ENCODE data around the gene CAMSAP2.
"Not testable (repeated sequence)": the region's sequence is repeated elsewhere in the genome, so short reads cannot be mapped to it uniquely, and the experiment has no call there.

The CAMSAP2 gene

DNA sequence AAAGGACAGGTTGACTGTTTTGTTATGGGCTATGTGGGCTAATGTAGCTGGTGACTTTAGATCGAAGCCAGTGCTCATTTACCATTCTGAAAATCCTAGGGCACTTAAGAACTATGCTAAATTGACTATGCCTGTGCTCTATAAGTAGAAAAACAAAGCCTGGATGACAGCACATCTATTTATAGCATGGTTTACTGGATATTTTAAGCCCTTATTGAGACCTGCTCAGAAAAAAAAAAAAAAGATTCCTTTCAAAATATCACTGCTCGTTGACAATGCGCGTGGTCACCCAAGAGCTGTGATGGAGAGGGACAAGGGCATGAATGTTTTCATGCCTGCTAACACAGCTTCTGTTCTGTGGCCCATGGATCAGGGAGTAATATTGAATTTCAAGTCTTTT is 48.1 kb downstream of the CAMSAP2 start:
- no peak for DNase-seq

DNA sequence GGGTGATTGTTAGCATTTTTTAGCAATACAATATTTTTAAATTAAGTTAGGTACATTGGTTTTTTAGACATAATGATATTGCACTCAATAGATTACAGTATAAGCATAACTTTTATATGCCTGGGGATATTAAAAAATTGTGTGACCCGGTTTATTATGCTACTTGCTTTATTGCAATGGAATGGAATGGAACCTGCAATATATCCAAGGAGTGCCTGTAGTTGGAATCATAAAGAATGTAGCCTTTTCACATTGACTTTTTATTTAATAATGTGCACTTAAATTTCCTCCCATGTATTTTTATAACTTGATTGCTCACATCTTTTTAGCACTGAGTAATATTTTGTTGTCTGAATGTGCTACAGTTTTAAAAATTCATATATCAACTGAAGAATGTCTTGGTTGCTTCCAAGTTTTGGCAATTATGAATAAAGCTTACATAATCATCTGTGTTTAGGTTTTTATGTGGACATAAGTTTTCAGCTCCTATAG is 49.2 kb downstream of the CAMSAP2 start:
- no peak for DNase-seq

DNA sequence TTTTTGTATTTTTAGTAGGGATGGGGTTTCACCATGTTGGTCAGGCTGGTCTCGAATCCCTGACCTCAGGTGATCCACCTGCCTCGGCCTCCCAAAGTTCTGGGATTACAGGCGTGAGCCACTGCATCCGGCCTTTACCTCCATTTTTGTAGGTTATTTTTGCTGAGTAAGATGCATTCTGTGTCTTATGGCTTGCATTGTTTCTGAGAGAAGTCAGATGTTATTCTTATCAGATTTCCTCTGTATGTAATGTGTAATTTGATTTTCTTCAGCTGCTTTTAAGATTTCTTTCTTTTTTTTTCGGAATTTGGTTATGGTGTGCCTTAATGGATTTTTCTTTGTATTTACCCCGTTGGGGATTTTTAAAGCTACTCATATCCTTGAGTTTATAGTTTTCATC is 52.3 kb downstream of the CAMSAP2 start:
- not testable (repeated sequence) for DNase-seq

DNA sequence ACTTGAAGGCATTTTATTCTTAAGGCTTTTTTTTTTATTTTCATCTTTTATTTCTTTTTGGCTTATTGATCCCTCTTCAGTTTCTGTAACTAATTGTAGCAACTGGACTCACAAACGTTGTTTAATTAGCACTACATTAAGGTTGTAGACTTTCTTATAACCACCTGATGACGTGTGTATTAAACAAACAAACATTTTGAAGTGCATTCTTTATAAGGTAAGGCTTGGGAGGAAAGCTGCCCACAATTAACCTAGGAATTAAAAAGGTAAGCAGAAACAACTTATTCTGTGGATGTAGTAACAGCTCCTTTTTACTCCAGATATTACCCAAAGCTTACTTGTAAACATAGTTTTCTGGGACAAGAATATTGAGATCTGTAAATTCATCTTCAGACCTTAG is 55.0 kb downstream of the CAMSAP2 start:
- DNase-seq = no peak

DNA sequence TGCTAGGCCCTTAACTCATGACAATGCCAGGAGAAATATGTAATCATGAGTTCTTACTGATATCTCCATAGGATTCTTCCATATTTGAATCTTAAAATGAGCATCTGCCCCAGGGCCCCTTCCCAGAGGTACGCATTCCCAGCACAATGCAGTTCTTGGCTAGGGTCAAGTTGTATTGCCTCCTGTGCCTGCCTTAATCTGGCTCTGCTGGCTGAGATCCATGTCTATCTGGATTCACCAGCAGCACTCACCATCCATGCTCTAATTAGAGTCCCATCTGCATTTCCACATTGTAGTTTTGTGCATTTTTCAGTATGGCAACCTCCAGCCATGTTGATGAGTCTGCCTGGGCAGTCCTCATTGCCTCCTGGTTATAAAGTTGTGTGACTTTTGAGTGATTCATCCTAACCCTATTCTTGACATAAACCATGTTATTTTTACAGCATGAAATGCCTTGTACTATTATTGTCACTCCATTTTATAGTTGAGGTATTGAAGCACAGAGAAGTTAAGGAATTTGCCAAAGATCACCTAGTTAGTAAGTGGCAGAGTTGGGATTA is 55.9 kb downstream of the CAMSAP2 start:
- DNase-seq = no peak

DNA sequence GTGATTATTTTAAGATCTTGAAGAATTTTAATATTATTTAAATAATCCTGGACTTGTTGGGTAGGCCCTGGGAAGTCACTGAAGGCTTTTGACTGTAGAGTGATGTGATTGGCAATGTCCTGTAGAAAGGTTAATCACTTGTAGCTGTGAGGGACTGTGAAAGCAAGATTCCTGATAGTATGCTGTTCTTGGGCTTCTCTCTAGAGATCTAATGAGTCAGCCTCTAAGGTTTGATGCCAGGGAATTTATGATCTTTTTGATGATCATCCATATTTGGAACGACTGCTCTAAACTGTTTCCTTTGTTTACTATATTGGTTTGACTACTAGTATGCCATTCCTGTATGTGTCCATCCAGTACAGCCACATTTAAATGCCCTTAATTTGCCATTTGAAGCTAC is 56.5 kb downstream of the CAMSAP2 start:
- no peak for DNase-seq

DNA sequence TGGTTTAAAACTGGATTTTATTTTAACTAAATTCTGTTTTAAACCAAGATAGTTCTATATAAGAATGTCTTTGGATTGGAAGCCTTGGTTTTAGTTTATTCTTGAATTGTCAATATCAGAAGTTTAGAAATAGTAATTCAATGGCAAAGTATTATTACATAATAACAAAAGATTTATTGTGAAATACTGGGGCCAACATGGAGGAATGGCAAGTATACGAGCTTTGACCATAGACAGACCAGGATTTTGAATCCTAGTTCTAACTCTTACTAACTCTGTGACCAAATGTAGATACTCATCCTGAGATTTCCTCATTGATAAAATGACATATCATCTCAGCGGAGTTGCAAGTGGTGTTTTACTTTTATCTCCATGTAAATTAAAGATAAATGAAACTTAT is 63.3 kb downstream of the CAMSAP2 start:
- no peak for DNase-seq

DNA sequence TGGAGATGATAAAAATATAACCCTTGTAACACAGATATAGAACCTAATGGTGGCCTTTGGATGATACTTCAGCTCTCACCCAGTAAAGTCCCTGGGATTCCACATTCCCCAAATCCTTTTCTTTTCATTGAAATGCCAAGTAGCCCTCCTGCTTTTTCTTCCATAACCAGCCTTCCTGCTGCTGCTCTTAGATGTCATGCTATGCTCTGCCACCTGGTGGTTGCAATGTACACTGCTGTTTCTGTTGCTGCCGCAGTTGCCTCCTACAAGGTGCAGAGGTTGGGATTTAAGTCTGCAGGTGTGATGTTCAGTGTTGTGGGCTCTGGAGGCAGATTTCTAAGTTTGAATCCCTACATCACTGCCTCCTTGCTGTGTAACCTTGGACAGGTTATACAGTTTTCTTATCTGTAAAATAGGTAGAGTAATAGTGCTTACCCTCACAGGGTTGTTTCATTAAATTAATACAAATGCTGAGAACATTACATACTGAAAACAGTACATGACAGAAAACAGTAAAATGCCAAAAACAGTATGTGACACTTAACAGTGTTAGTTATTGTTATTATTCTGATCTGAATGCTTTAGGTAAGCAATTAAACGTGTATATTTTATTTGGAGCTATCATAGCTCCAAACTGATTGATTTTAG is 64.3 kb downstream of the CAMSAP2 start:
- DNase-seq = peak; percentile 85 to 87

DNA sequence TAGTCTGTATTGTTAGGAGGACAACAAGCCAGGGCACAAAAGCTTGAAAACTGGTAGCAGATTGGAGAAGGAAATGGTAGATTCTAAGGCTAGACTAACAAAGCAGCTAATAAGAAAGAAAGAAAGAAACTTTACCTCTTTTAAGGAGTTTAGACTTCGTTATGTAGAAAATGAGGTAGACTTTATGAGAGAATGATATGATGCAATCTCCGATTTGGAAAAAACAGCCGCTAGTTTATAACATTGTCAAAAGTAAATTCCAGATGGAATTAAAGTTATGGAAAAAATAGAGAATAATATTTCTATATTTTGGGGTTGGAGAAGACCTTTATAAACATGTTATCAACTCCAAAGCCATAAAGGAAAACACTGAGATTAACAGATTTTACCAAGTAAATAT is 67.0 kb downstream of the CAMSAP2 start:
- no peak for DNase-seq

DNA sequence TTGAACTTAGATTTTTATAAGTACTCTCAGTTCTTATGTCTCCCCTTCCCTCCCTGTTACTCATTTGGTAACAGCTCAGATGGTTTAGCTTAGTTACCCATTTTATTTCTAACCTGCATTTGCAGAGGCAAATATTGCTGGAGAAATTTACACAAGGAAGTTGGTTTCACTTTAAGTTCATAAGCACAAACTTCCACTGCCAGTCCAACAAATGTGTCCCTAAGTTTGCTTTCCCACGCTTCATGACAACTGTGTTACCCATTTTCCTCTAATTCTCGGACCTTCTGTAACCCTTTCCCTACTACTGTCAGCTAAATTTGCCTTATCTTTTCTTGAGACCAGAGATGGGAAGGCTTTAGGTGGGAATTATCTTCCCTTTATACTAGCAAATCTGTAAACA is 70.2 kb downstream of the CAMSAP2 start:
- no peak for DNase-seq

DNA sequence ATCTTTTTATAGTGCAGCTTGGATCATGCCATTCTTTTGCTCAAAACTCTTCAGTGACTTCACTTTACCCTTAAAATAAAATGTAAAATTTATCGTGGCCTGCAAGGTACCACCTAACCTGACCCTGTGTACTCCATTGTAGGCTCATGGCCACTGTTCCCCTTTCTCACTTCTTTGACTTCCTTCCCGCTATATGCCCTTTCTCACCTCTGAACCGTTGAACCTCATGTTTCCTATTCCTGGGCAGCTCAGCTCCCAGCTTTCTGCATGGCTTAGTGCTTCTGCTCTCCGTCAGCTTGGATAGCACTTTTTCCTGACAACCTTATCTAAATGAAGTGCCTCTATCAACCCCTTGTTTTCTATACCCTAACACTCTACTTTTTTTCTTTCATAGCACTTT is 73.0 kb downstream of the CAMSAP2 start:
- no peak for DNase-seq

DNA sequence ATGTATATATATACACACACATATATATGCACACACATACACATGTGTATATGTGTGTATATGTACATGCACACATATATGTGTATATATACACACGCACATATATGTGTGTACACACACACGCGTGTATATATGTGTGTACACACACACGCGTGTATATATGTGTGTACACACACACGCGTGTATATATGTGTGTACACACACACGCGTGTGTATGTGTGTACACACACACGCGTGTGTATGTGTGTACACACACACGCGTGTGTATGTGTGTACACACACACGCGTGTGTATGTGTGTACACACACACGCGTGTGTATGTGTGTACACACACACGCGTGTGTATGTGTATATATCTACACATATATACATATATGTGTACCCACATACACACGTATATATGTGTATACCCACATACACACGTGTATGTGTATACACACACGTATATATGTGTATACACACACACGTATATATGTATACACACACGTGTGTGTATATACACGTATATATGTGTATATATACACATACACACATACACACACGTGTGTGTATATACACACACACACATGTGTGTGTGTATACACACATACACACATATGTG is 78.0 kb downstream of the CAMSAP2 start:
- DNase-seq = not testable (repeated sequence)

DNA sequence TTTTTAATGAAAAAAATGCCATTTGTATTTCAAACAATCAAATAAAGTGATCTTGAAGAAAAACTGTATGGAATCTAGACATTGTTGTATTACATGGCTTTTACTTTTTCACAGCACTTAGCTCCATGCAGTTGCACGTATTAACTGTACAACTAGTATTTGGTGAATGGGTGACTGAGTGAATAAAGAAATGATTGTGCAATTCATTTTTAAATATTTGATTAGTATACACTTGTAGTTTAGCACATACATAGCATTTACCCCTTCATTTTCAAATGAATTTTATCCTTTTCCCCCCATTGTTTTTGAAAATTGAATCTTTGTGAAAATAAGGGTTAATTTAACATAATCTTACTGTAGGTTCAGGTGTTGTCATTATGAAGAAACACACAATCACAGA is 79.6 kb downstream of the CAMSAP2 start:
- DNase-seq = no peak

DNA sequence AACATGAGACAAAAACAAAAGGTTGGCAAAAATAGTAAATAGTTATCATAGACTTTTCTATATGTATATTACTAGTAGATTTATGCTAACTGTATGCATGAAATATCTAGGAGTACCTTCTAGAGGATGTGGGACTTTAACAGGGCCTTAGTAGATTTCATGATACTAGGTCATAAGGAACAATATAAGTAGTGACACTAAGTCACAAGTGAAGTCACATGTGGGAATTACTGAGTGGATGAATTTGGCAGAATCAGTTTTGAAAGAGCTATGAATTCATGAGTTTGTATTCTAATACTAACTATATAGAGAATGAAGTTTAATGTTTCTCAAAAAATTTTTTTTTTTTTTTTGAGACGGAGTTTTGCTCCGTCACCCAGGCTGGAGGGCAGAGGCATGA is 81.0 kb downstream of the CAMSAP2 start:
- no peak for DNase-seq

DNA sequence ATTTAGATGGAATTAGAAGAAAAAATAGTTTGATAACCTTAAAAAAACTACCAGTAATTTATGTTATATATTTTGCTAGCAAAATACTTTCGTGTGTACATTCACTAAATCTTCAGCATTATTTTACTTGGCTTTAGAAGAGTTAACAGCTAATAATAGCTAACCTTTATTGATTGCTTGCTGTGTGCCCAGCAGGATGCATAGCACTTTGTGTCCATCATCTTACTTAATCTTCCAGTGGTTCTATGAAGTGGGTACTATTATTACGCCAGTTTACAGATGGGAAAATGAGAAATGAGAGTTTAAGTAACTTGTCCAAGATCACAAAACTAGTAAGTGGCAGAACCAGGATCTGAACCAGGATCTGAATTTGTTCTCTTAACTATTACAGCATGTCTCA is 92.4 kb downstream of the CAMSAP2 start:
- DNase-seq = peak in 1 of 2 experiments; percentile 18

DNA sequence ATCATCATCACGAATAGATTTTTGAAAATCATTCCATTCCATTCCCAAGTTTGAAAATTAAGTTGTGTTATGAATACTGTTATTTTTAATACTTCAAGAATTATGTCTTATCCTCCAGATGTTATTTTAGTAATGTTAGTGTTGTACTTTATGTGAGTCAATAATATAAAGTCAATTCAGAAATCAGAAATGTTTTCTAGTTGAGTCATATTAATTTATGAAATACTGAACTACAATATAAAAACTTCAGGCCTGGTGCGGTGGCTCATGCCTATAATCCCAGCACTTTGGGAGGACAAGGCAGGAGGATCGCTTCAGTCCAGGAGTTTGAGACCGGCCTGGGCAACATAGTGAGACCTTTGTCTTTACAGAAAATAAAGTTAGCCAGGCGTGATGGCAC is 95.7 kb downstream of the CAMSAP2 start:
- DNase-seq = no peak

DNA sequence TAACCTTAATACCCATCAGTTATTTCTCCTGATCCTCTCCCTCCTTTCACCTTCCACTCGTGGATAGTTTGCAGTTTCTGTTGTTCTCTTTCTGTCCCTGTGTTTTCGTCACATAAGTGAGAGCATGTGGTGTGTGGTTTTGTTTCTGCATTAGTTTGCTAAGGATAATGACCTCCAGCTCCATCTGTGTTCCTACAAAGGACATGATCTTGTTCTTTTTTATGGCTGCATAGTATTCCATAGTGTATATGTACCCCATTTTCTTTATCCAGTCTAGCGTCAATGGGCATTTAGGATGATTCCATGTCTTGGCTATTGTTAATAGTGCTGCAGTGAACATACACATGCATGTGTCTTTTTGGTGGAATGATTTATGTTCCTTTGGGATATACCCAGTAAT is 97.5 kb downstream of the CAMSAP2 start:
- DNase-seq = no peak

DNA sequence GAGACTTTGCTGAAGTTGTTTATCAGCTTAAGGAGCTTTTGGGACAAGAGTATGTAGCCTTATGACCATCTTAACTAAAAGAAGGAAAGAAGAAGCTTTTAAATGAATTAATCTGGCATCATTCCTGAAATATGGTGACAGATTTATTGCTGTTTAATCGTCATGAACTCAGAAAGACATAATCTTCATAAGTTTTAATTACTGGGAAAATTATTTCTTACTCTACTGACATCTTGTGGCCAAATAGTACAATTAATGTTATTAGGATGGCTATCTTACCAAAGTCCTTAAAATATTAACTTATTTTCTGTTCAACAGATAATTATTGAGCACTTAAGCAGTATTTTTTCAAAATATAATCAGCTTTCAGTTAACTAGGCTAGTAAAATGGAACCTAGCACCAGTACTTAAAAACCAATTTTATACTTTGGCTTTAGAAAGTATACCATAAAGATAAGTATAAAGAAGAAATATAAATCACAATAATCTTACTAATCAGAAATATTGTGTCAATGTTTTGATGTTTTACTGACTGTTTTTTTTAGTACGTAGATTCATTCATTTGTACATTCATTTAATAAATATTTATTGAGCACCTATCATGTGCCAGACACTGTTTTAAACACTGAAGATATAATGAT is 99.4 kb downstream of the CAMSAP2 start:
- no peak for DNase-seq

DNA sequence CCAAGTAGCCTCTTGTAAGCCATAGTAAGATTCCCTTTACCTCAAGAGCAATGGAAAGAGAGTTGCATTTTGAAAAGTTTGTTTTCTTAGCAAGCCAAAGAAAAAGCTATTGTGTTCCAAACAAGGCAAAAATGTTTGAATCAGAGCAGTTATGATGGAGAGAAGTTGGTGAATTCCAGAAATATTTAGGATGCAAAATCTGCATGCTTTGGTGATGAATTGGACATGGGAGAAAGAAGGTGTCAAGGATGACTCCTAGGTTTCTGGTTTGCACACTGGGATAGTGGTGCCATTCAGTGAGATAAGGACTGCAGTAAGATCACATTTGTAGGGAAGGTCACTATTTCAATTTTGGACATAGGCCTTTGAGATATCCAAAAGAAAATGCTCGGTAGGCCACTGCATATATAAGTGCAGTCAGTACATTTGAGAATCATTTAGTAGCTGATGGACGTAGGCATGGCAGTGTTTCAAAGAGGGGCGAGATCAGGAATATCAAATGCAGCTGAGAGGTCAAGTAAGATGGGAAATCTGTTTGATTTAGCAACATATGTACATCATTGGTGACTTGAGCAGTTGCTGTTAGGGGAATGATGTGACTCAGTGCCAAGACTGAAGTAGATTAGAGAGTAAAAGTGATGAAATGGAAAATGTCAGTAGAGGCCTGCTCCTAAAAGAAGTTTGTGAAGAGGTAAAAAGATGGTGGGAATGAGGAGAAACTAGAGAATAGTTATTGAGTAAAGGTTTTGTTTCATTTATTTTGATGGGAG is 100.2 kb downstream of the CAMSAP2 start:
- DNase-seq = no peak

DNA sequence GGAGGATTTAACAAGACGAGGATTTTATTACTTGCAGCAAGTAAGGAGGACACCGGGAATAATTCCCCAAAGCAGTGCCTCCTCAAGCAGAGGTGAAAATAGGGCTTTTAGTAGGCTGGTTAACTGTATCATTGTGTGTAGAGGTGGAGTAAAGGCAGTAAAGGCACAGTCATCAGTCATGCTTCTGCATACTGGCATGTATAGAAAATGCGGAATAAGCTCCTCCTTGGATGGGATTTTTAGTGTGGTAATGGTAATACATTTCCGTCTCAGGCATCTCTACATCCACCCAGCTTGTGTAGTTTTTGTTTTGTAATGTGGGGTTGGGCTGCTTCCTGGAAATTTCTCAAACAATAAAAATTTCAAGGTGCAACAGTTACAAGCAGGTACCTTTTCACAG is 106.7 kb downstream of the CAMSAP2 start:
- DNase-seq = no peak

DNA sequence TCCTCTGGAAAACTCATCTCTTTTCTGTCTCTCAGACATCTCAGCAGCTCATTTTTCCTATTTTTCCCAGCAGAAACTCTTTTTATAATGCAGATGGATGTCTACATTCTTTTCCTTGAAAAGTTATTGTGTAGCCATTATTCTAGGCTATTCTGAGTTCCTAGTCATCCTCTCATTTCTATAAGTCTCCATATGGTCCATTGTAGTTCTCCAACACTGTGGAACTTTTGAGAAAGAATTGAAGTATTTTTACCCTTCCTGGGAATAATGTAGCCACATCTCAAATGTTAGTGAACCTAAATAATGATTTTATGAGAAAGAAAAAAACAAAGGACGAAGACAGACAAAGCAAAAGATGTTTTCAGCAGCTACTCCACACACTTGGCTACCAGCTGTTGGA is 107.7 kb downstream of the CAMSAP2 start:
- DNase-seq = no peak

DNA sequence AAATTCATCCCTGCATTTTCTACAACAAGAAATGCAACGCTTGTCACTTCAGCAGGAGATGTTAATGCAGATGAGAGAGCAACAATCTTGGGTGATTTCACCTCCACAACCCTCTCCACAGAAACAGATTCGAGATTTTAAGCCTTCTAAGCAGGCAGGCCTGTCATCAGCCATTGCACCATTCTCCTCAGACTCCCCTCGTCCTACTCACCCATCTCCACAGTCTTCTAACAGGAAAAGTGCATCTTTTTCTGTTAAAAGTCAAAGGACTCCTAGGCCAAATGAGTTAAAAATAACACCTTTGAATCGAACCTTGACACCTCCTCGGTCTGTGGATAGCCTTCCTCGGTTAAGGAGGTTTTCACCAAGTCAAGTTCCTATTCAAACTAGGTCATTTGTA is 110.7 kb downstream of the CAMSAP2 start:
- DNase-seq = no peak

DNA sequence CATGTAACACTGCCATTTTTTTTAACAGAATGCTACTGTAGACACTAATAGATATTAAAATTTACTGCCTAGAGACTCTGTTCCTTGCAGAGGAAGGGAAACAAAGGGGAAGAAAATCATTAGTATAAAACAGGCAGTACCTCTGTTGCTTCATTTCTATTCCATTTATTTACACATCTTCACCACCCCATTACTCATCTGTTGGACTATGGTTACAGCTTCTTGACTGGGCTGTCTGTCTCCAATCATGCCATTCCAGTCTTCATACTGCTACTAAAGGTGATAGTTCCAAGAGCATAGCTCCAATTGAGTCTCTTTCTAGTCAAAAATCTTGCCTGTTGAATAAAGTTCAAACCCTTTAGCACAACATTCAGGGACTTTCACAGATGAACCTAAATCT is 111.9 kb downstream of the CAMSAP2 start:
- no peak for DNase-seq

All from NCI-H2081 (cell line).